HL-60 (cell line): ENCODE measurements around the gene ERAP2.
A peak's percentile ranks its signal among the peaks of the same experiment; 100 is the strongest.

Experiments
- DNase-seq, 2 experiments: peaks; one replicate each; pipeline ENCODE4 v3.0.0-alpha.2; 2010 to 2020; ENCODE audit warnings: low read depth in 1 of 2, low spot score in 1 of 2
- H3K27ac ChIP-seq: fragments of 250-450 bp; sonication (Bioruptor Pico); replicated peaks from 2 replicates; pipeline ENCODE4 v1.5.1; 2020; ENCODE audit warnings: mild to moderate bottlenecking, moderate library complexity
- H3K27me3 ChIP-seq: fragments of 250-450 bp; sonication (Bioruptor Pico); 2 replicates; pipeline ENCODE4 v1.5.1; 2021; ENCODE audit warnings: mild to moderate bottlenecking, moderate library complexity; ENCODE audit not compliant: insufficient read depth, poor library complexity, severe bottlenecking
- H3K4me3 ChIP-seq: replicated peaks from 2 replicates; pipeline ENCODE4 v1.5.1; 2011; ENCODE audit warnings: mild to moderate bottlenecking, control low read depth, low read length; ENCODE audit not compliant: insufficient read depth
- CTCF ChIP-seq: IDR thresholded peaks from one replicate; pipeline ENCODE4 v1.5.1; 2011; ENCODE audit warnings: low read length, control low read depth, inconsistent platforms; ENCODE audit not compliant: insufficient read depth
- GABPA ChIP-seq: IDR thresholded peaks from 2 replicates; pipeline ENCODE4 v1.6.1; 2012; ENCODE audit warnings: low read depth
- POLR2AphosphoS5 ChIP-seq: IDR thresholded peaks from 2 replicates; pipeline ENCODE4 v1.6.1; 2012; ENCODE audit warnings: low read depth
- REST ChIP-seq: IDR thresholded peaks from 2 replicates; pipeline ENCODE4 v1.6.1; 2012; ENCODE audit warnings: low read depth; ENCODE audit not compliant: insufficient replicate concordance
- SPI1 ChIP-seq: IDR thresholded peaks from 2 replicates; pipeline ENCODE4 v1.6.1; 2012; ENCODE audit warnings: low read depth, mild to moderate bottlenecking, borderline replicate concordance

The ERAP2 gene

GRCh38 chr5:96844481-96844990 is 31.8 kb upstream of the ERAP2 start:
- H3K4me3 ChIP-seq = no peak overlapping the region
- peak in 1 of 2 experiments; percentile 1 for DNase-seq
- H3K27me3 ChIP-seq = no peaks in the 10 kb centered on the region
- no peak overlapping the region for H3K27ac ChIP-seq
- no peak for TF ChIP-seq POLR2AphosphoS5
- TF ChIP-seq REST = no peak
- no peak for TF ChIP-seq CTCF
- TF ChIP-seq GABPA = no peak
- TF ChIP-seq SPI1 = no peak

- DNase-seq = no peak
- TF ChIP-seq CTCF = no peak
- no peak for TF ChIP-seq REST
- TF ChIP-seq GABPA = no peak
- no peak for TF ChIP-seq POLR2AphosphoS5
- no peak for TF ChIP-seq SPI1
- Histone ChIP-seq H3K27ac (no peak overlapping the region), H3K27me3 (no peaks in the 10 kb centered on the region), H3K4me3 (no peak overlapping the region)
Measured at GRCh38 chr5:96851312-96852062, 24.8 kb upstream of the ERAP2 start.

GRCh38 chr5:96852759-96853158 is 23.5 kb upstream of the ERAP2 start:
- H3K27ac ChIP-seq = no peak overlapping the region
- DNase-seq = no peak
- H3K4me3 ChIP-seq = no peak overlapping the region
- no peak for TF ChIP-seq GABPA
- TF ChIP-seq POLR2AphosphoS5 = no peak
- no peak for TF ChIP-seq CTCF
- TF ChIP-seq SPI1 = no peak
- no peak for TF ChIP-seq REST
- H3K27me3 ChIP-seq = no peaks in the 10 kb centered on the region
